Body of pancreas (tissue), 4 donors: ENCODE data around the gene THEM5.

Source experiments
- CTCF ChIP-seq, 7 experiments: fragments of 450-650 bp in 4 of 7; fragments of 200-600 bp in 3 of 7; sonication (generic) in 3 of 7; IDR thresholded peaks; one replicate each; pipeline ENCODE4 v1.5.1; 2016 to 2019; ENCODE audit warnings: antibody characterized with exemption in 7 of 7
- POLR2A ChIP-seq, 3 donors: fragments of 450-650 bp; IDR thresholded peaks; one replicate each; pipeline ENCODE4 v1.6.1; 2016; ENCODE audit warnings: antibody characterized with exemption in 3 of 3, mild to moderate bottlenecking in 2 of 3

- TF ChIP-seq POLR2A (IDR thresholded peaks at IDR 0.05) = no peak
- no peak for TF ChIP-seq CTCF (IDR thresholded peaks at IDR 0.05)
Measured at GRCh38 chr1:151823175-151823574, 30.3 kb downstream of the THEM5 start.
